Effector CD8-positive, alpha-beta T cell (primary cell): Measurements from ENCODE around the gene ZBTB20.

Experiments used
- DNase-seq: peaks from one replicate; lab custom pipeline; 2025; lab: John Stamatoyannopoulos, UW

Gene ZBTB20

DNA sequence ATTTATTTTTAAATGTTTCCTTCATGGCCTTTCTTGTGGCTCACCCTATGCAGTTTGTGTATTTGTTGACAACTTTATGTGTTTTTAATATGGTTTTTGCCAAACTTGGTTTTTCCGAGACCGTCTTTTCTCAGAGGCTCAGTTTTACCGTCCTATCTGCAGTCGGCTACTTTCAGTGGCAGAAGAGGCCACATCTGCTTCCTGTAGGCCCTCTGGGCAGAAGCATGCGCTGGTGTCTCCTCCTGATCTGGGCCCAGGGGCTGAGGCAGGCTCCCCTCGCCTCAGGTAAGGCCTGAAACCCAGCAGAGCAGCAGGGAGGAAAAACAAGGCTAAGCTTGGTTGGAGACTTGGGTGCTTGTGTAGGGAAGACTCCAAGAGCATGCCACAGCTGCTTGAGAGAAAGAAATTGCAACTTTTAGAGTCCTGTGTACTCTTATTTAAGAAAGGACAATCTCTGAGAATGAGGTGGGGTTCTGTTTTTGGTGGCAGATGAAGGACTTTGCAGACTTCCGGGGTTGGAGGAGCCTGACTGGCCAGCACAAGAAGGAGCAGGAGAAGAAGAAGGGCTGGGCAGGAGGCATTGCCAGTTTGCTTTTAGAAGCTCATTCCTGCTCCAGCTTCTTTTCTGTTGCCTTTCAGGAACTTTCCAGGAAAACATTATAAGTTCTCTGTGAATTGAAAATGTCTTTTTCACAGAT, 853.1 kb downstream of the ZBTB20 start, which contains the start of gene TIGIT:
Gene TIGIT, plus strand, starts transcription at position 191 of the 698 bp plus-strand sequence. Its CDS starts 34 bp downstream, at position 225.
- no peak for DNase-seq

DNA sequence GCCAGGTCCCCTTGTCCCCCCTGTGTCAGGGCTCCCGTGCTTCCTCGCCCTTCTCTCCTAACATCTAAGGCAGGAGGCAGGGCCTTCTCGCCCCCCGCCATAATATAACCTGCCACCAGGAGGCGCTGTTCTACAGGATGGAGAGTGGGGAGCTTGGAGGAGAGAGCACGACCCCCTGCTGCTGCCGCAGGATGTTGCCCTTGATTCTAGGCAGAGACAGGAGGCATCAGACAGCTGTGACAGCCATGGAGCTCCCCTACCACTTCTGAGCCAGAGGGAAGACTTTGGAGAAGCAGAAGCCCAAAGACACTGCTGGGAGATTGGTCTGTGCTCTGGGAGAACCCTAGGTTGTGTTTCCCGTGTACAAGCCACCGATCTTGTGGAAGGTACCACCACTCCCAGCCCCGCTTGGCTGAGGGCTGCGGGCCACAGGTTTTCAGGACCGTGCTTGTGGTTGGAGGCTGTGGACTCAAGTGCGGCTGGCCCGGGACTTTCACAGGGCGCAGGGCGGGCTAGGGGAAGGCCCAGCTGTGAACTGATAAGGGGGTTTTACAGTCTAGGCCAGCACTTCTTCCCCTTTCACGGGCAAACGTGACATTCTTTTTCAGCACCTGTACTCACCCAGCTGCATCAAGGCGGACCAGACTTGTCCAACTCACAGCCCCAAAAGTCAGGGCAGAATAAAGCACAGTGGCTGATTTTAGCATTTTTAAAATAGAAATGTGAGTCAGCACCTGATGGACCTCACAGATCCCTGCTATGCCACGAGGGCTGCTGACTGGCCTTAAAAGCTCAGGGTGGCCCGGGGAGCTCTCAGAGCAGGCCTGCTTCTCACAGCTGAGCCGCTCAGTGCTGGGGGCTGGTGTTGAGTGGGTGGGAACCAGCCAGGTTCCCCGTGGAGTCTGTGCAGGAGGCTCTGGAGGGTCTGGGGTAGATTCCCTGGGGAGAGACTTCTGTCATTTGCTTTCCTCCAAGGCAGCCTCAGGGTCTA, 855.9 kb downstream of the ZBTB20 start:
- peak; percentile 84 for DNase-seq

DNA sequence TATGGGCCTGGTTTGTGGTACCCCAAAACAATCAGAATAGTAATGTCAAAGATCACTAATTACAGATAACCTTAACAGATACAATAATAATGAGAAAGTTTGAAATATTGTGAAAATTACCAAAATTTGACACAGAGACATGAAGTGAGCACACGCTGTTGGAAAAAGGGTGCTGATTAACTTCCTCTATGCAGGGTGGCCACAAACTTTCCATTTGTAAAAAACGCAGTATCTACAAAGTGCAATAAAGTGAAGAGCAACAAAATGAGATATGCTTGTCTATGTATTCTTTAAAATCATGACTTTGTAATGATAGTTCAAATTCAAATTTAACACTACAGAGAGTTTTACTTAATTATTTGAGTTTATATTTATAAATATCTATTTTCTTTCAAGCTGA, 860.8 kb downstream of the ZBTB20 start:
- no peak for DNase-seq

DNA sequence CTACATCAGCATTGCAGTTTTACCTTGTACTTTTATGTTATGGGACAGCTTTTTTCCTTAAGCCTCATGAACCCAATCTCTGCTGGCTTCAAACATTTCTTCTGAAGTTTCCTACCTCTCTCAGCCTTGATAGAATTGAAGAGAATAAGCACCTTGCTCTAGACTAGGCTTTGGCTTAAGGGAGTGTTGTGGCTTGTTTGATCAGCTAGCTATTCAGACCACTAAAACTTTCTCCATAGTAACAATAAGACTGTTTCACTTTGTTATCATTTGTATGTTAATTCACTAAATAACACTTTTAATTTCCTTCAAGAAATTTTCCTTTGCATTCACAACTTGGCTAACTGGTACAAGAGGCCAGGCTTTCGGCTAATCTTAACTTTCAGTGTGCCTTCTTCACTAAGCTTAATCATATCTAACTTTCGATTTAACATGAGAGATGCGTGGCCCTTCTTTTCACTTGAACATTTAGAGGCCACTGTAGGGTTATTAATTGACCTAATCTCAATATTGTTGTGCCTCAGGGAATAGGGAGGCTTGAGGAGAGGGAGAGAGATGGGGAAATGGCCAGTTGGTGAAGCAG, 861.3 kb downstream of the ZBTB20 start:
- DNase-seq = no peak

DNA sequence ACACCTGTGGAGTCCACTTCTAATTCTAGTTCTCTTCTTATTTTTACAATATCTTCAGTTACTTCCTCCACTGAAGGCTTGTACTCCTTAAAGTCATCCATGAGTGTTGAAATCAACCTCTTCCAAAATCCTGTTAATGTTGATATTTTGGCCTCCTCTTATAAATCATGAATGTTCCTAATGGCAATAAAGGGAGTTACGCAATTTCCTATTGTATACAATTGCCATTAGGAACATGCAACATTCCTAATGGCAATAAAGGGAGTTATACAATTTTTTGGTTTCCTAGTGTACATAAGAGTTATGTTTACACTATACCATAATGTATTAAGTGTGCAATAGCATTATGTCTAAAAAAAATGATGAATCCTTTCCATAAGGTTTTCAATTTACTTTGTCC, 862.4 kb downstream of the ZBTB20 start:
- DNase-seq = no peak
